Measurements from ENCODE around the gene M1AP. TPM values are rescaled to one million over a fixed set of nuclear protein-coding genes. Genes with fewer than 3 reads are reported as not detected.

Gene M1AP
- total and polyA plus RNA-seq, 9 of the 15 experiments (the other 6 are each of a cell fraction or from before 2014, with no cell fraction given): 0.06 to 0.33 (median 0.11) TPM; not detected in 4

- TF ChIP-seq ARID3A (IDR thresholded peaks at IDR 0.05; ENCODE audit: borderline replicate concordance, low read depth, low read length): no peak
- TF ChIP-seq POLR2B (IDR thresholded peaks at IDR 0.05; ENCODE audit: low read depth, partially characterized antibody): no peak
- no peak for TF ChIP-seq SOX6 (IDR thresholded peaks at IDR 0.05)
- TF ChIP-seq NFRKB (IDR thresholded peaks at IDR 0.05; ENCODE audit: low read depth): 0 out of 2 replicates have a peak, but pooled peaks have one; percentile 16
- TF ChIP-seq ZNF384 (IDR thresholded peaks at IDR 0.05; ENCODE audit: low read depth, low read length): no peak
- TF ChIP-seq CSDE1 (IDR thresholded peaks at IDR 0.05): no peak
- TF ChIP-seq STAT5B (CRISPR knock-in tag; IDR thresholded peaks at IDR 0.05): no peak
- no peak for TF ChIP-seq ZKSCAN8 (CRISPR knock-in tag; IDR thresholded peaks at IDR 0.05)
- TF ChIP-seq CTBP1 (IDR thresholded peaks at IDR 0.05; ENCODE audit: borderline replicate concordance): no peak
- no peak for TF ChIP-seq RREB1 (CRISPR knock-in tag; IDR thresholded peaks at IDR 0.05)
- 0 out of 2 replicates have a peak, but pooled peaks have one; percentile 27 for TF ChIP-seq SMAD4 (CRISPR knock-in tag; conservative IDR thresholded peaks at IDR 0.05)
- TF ChIP-seq NRF1 (conservative IDR thresholded peaks at IDR 0.05 in 1 of 2, IDR thresholded peaks at IDR 0.05 in 1 of 2): no peak
These were observed 62.5 kb downstream of the M1AP start (continued) for GRCh38 chr2:74585406-74586185.
